Measurements from ENCODE around the gene OBSCN.
"Not testable (repeated sequence)": the region's sequence is repeated elsewhere in the genome, so short reads cannot be mapped to it uniquely, and the experiment has no call there.

Gene OBSCN

GRCh38 chr1:228226956-228227791 lies 19.3 kb downstream of the OBSCN start:
- no peak for DNase-seq (ENCODE audit: low read depth)

- DNase-seq (ENCODE audit: low read depth) = not testable (repeated sequence)
These were observed 20.3 kb downstream of the OBSCN start for GRCh38 chr1:228228147-228228546.

GRCh38 chr1:228228601-228229074 lies 20.8 kb downstream of the OBSCN start:
- DNase-seq (ENCODE audit: low read depth) = no peak

- no peak for DNase-seq (ENCODE audit: low read depth)
These were observed 23.3 kb downstream of the OBSCN start for GRCh38 chr1:228231189-228231588.

GRCh38 chr1:228233136-228233535 lies 25.3 kb downstream of the OBSCN start:
- no peak for DNase-seq (ENCODE audit: low read depth)

- no peak for DNase-seq (ENCODE audit: low read depth)
These were observed 27.1 kb downstream of the OBSCN start for GRCh38 chr1:228234921-228235320.

GRCh38 chr1:228236744-228237143 lies 28.9 kb downstream of the OBSCN start:
- DNase-seq (ENCODE audit: low read depth) = no peak

- DNase-seq (ENCODE audit: low read depth) = no peak
These were observed 30.2 kb downstream of the OBSCN start for GRCh38 chr1:228238007-228238406.

GRCh38 chr1:228238461-228238860 lies 30.6 kb downstream of the OBSCN start:
- no peak for DNase-seq (ENCODE audit: low read depth)

GRCh38 chr1:228240411-228241240 lies 32.8 kb downstream of the OBSCN start:
- DNase-seq (ENCODE audit: low read depth) = no peak

- no peak for DNase-seq (ENCODE audit: low read depth)
These were observed 33.4 kb downstream of the OBSCN start for GRCh38 chr1:228241259-228241658.

- no peak for DNase-seq (ENCODE audit: low read depth)
These were observed 34.6 kb downstream of the OBSCN start for GRCh38 chr1:228242409-228242808.

GRCh38 chr1:228243093-228243492 lies 35.2 kb downstream of the OBSCN start:
- no peak for DNase-seq (ENCODE audit: low read depth)

- DNase-seq (ENCODE audit: low read depth) = not testable (repeated sequence)
These were observed 36.1 kb downstream of the OBSCN start for GRCh38 chr1:228243989-228244388.

GRCh38 chr1:228245111-228245510 lies 37.3 kb downstream of the OBSCN start:
- no peak for DNase-seq (ENCODE audit: low read depth)

GRCh38 chr1:228246216-228246900 lies 38.5 kb downstream of the OBSCN start:
- no peak for DNase-seq (ENCODE audit: low read depth)

- no peak for DNase-seq (ENCODE audit: low read depth)
These were observed 41.9 kb downstream of the OBSCN start for GRCh38 chr1:228249513-228250305.

- DNase-seq (ENCODE audit: low read depth) = not testable (repeated sequence)
These were observed 44.6 kb downstream of the OBSCN start for GRCh38 chr1:228252476-228252875.

- no peak for DNase-seq (ENCODE audit: low read depth)
These were observed 49.0 kb downstream of the OBSCN start for GRCh38 chr1:228256626-228257375.

- DNase-seq (ENCODE audit: low read depth) = no peak
These were observed 50.6 kb downstream of the OBSCN start for GRCh38 chr1:228258486-228258885.

GRCh38 chr1:228259368-228259894 lies 51.6 kb downstream of the OBSCN start:
- no peak for DNase-seq (ENCODE audit: low read depth)

Measured in activated gamma-delta T cell treated with anti-CD3 and anti-CD28 coated beads, Interleukin-2, amount 50 U/mL, for 16 hours (primary cell).